Limb (tissue), 2 donors: ENCODE data around the gene GNB1L.

Experiments
- DNase-seq, 2 donors: peaks; one replicate each; pipeline ENCODE4 v3.0.0-alpha.2; 2016; ENCODE audit errors: extremely low spot score in 2 of 2

GNB1L gene

GRCh38 chr22:19854778-19855503 is at the start of gene GNB1L, which contains the start of gene RTL10:
Gene GNB1L (minus strand): TSS chr22:19854874. CDS start chr22:19821355, 33,519 bp downstream.
Gene RTL10 (minus strand): TSS chr22:19854874. CDS start chr22:19852261, 2,613 bp downstream.
- peak; percentile 98 to 99 for DNase-seq

GRCh38 chr22:19904174-19904856 is 49.6 kb upstream of the GNB1L start:
- peak in 1 of 2 donors; percentile 29 for DNase-seq

GRCh38 chr22:19903513-19903912 is 48.8 kb upstream of the GNB1L start:
- DNase-seq, result no peak

GRCh38 chr22:19903031-19903430 is 48.4 kb upstream of the GNB1L start:
- peak in 1 of 2 donors; percentile 51 for DNase-seq

GRCh38 chr22:19902245-19902715 is 47.6 kb upstream of the GNB1L start:
- DNase-seq, result peak in 1 of 2 donors; percentile 34

- peak in 1 of 2 donors; percentile 13 for DNase-seq
These were observed 47.0 kb upstream of the GNB1L start for GRCh38 chr22:19901577-19902244.

GRCh38 chr22:19900707-19901436 is 46.2 kb upstream of the GNB1L start:
- peak in 1 of 2 donors; percentile 19 for DNase-seq

GRCh38 chr22:19898831-19899567 is 44.3 kb upstream of the GNB1L start:
- DNase-seq, result no peak

GRCh38 chr22:19898145-19898544 is 43.5 kb upstream of the GNB1L start:
- no peak for DNase-seq

GRCh38 chr22:19897726-19898125 is 43.1 kb upstream of the GNB1L start:
- DNase-seq, result no peak

- no peak for DNase-seq
These were observed 42.1 kb upstream of the GNB1L start for GRCh38 chr22:19896665-19897355.

- no peak for DNase-seq
These were observed 40.6 kb upstream of the GNB1L start for GRCh38 chr22:19895160-19895849.

GRCh38 chr22:19893363-19893762 is 38.7 kb upstream of the GNB1L start:
- no peak for DNase-seq

- DNase-seq, result no peak
These were observed 38.3 kb upstream of the GNB1L start for GRCh38 chr22:19892925-19893324.

- no peak for DNase-seq
These were observed 37.7 kb upstream of the GNB1L start for GRCh38 chr22:19892257-19892879.

GRCh38 chr22:19891317-19892256 is 36.9 kb upstream of the GNB1L start:
- DNase-seq, result peak in 1 of 2 donors; percentile 31

GRCh38 chr22:19890502-19891316 is 36.0 kb upstream of the GNB1L start:
- DNase-seq, result no peak
